Stimulated activated CD4-positive, alpha-beta T cell treated with anti-CD3 and anti-CD28 coated beads, TNF-alpha, amount 100 ng/mL, for 48 hours (primary cell): ENCODE data around the gene FAT1.
"Not testable (repeated sequence)": the region's sequence is repeated elsewhere in the genome, so short reads cannot be mapped to it uniquely, and the experiment has no call there.

Experiments used
- DNase-seq, 3 donors: peaks; one replicate each; pipeline ENCODE4 v3.0.0-alpha.2; 2020; ENCODE audit warnings: low read depth in 3 of 3

FAT1 gene

GRCh38 chr4:186723292-186724057 is at the start of gene FAT1:
Gene FAT1 (minus strand): TSS chr4:186723856. CDS start chr4:186709827, 14,029 bp downstream.
- no peak for DNase-seq

GRCh38 chr4:186772936-186773487 is 49.4 kb upstream of the FAT1 start:
- DNase-seq: no peak

- no peak for DNase-seq
Measured at GRCh38 chr4:186771624-186772023, 48.0 kb upstream of the FAT1 start.

DNA sequence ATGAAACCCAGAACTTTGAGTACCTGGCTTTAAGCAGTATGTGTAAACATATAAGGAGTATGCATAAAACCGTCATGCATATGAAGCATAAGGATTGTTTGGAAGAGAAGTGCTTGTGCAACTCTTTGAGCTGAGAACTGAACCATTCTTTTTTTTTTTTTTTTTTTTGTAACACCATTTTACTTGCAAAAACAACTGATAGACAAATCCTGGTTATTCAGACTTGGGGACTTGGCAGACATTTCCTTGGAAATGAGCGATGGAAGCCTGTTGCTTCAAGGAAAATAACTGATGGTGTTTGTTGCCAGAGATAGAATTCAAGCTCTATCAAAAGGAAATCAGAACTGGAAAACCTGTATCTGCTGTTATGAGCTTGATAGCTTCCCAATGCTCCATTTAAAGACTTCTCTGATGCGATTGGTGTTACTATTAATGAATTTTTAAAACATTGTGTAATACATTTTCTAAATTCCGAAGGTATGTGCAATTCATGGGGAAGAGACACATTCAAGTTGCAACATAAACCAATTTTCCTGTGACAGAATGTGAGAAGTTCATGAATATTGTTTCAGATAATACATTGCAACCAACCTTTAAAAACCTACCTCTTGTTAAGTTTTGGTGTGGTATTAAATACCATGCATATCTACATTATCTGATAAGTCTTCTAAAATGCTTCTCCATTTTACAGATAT is 47.0 kb upstream of the FAT1 start:
- no peak for DNase-seq

DNA sequence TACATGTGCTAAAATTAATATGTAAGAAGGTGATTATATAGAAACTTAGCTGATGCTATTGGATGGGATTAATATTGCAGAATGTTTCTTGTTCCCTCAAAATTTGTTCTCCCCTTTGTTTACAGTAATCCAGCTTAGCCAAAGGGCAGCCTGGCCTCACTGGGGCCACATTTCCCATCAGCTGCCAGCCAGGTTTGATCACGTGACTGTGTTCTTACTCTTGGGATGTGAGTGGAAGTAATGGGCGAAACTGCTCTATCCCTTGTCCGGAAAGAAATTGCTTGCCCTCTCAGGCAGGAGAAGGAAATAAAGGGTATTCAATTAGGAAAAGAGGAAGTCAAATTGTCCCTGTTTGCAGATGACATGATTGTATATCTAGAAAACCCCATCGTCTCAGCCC is 44.1 kb upstream of the FAT1 start:
- DNase-seq: no peak

GRCh38 chr4:186765673-186766546 is 42.3 kb upstream of the FAT1 start:
- no peak for DNase-seq

- DNase-seq: no peak
Measured at GRCh38 chr4:186765138-186765537, 41.5 kb upstream of the FAT1 start.

DNA sequence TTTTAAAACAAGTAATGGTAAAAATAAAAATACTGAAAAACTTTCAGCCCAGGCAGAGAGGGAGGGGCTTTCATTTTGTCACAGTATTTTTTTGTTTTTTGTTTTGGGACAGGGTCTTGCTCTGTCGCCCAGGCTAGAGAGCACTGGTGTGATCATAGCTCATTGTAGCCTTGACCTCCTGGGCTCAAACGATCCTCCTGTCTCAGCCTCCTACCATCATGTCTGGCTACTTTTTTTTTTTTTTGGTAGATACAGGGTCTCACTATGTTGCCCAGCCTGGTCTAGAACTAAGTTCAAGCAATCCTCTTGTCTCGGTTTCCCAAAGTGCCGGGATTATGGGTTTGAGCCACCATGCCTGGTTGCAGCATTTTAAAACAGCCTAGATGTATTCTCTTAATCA is 40.8 kb upstream of the FAT1 start:
- DNase-seq: no peak

DNA sequence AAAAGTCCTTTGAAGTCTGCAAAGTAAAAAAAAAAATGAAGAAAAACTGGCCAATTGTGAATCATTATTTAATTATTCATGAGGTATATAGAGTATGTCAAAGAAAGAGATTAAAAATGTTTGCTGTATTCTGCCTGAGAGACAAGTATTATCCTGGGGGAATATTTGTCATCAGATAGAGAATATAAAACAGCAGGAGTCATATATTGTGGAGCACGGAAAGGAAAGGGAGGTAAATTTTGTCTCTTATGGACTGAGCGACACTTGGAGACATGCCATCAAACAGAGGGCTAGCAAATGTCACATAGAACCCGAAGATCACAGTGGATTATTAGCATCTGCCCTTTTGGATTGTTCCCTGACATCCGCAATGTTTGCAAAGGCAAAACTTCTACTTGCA is 39.2 kb upstream of the FAT1 start:
- DNase-seq: no peak

DNA sequence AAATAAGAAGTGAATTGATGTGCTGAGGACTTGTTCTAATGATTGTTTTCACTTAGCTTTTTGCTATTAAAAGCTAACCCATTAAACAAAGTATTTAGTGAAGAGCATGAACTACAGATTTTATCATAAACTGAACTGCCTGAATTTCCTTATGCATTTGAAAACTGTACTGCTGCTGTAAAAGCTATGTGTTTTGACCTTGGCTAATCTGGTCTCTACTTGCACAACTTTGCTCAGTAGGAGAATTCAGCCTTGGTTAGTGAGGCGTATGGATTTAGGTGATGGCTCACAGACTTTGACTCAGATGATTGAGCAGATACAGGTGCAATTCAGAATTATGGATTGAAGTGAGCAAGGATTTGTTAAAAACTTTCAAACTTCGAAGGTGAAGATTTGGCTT is 38.7 kb upstream of the FAT1 start:
- no peak for DNase-seq

- DNase-seq: not testable (repeated sequence)
Measured at GRCh38 chr4:186761956-186762355, 38.3 kb upstream of the FAT1 start.

DNA sequence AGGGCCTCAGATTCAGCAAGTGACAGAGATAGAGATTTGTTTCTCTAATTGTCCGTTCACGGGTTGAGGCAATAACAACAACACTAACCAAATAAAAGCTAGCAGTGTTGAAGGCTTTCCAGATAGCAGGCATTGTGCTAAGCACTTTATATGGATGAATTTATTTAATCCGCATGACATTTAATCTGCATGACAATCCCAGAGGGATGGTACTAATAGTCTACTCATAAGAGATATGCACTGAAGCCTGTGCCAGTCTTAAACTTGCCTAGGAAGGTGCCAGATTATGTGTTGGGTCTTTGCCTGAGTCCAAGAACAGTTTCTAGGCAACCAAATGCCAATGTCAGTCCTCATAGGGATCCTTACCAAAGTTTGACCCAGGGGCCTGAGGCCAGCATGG is 37.7 kb upstream of the FAT1 start:
- DNase-seq: no peak

GRCh38 chr4:186760576-186760975 is 36.9 kb upstream of the FAT1 start:
- DNase-seq: no peak

DNA sequence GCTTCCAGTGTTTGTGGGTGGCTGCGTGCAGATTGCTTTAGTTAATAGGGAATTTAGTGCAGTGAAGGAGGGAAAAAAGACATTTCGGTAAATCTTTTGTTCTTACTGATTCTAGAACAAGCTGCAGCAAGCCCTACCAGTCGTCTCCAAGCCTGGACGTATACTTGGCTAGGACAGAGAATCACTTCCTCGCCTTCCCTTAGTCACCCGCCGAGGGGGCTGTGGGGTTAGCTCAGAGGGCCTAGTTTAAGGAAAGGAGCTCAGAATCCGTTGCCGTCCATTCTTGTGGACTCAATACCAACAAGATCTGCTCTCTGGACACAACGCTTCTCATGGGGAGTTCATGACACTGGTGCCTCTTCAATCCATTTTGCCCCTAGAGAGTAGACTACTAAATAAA is 36.3 kb upstream of the FAT1 start:
- no peak for DNase-seq

DNA sequence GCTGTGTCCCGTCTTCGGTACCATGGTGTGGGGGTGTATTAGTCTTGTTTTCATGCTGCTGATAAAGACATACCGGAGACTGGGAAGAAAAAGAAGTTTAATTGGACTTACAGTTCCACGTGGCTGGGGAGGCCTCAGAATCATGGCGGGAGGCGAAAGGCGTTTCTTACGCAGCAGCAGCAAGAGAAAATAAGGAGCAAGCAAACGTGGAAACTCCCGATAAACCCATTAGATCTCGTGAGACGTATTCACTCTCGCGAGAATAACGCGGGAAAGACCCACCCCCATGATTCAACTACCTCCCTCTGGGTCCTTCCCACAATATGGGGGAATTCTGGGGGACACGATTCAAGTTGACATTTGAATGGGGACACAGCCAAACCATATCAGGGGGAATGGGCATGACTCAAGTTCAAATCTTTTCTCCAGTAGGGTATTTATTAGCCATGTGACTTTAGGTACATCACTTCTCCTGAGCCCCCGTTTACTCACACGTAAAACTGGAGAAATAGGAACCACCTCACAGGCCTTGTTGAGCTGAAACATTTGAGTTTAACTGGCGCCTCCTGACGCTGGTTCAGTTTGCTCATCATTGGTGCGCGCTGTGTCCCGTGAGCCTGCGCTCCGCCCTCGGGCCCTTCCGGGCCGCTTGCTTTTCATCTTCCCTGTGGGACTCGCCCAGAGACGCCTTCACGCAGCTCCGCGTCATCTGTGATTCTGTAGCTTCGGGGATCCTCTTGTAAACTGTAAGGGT is 35.5 kb upstream of the FAT1 start:
- no peak for DNase-seq

DNA sequence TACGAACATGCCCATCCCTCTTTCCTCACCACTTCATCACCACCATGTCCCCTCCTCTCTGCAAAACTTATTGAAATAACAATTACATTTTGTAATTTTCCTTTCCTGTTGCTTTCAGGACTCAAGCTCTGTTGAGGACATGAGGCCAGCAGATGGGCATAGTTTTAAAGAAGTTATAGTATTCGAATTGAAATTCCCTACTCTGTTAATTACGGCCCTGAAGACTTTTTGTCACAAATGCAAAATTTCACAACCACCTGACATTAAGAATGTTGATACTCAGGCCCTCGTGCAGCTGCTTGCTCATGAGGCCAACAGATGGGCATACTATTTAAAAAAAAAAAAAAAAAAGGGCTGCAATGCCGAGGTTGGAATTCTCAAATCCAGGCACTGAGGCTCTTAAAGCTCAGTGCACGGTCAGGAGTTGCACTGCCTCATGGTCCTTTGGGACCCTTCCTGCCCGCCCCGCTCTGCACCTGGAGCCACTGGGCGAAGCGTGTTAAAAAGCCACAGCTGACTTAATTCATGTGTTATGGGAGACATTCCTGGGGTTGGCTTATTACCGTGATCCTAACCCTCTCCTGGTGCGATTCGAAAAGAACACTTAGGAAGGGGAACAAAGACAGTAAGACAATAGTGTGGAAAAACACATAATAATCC is 34.2 kb upstream of the FAT1 start:
- DNase-seq: no peak

DNA sequence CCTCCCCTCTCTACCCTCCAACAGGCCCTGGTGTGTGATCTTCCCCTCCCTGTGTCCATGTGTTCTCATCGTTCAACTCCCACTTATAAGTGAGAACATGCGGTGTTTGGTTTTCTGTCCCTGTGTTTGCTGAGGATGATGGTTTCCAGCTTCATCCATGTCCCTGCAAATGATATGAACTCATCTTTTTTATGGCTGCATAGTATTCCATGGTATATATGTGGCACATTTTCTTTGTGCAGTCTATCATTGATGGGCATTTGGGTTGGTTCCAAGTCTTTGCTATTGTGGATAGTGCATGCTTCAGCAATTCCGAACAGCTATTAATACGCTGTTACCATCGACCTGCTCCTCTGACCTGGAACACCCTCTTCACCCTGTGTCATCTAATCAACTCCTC is 32.9 kb upstream of the FAT1 start:
- DNase-seq: not testable (repeated sequence)

DNA sequence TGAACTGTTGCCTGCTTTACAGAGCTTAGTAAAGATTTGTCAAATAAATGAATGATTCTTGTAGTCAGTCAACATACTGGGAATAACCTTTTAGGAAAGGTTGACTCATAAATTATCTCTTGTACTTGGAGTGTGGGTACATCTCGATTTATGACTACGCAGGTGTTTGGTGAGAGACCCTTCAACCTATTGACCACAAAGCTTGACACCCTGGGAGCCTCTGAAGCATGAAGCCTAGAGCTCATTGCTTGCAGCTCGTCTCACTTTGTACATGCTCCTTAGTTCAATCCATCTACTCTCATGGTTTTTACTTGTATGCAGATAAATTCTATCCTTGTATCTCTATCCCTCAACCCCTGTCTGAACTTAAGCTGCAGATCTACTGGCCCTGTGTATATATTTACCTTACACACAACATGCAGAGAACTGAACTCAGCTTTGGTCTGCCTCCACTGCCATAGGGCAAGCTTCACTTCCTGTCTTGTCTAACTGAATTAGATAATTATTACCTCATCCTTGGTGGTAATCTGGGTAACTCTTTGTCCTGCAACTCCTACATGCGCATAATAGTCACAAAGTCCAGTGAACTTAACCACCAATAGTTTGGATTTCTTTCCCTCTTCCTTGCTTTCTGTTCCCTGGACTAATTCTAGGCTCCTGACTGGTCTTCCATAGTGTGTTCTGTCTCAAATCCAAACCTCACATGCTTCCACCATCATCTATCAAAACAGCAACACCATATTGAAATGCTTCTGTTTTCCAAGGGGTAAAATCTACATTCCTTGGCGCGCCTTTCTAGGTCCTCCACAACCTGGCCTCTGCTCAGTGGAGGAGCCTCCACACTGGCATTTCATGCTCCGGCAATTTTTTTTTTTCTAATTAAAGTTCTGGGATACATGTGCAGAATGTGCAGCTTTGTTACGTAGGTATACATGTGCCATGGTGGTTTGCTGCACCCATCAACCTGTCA is 32.2 kb upstream of the FAT1 start:
- DNase-seq: no peak

- DNase-seq: no peak
Measured at GRCh38 chr4:186754976-186755375, 31.3 kb upstream of the FAT1 start.

GRCh38 chr4:186752325-186752724 is 28.7 kb upstream of the FAT1 start:
- DNase-seq: no peak
